Fibroblast of peridontal ligament (primary cell): ENCODE results near the gene NEGR1.

ENCODE experiments used
- DNase-seq: peaks from one replicate; pipeline ENCODE4 v3.0.0-alpha.2; 2010; ENCODE audit errors: extremely low read depth

The NEGR1 gene

GRCh38 chr1:72117621-72118020 lies 164.7 kb downstream of the NEGR1 start:
- DNase-seq, result no peak

- DNase-seq, result no peak
Measured at GRCh38 chr1:72115290-72115689, 167.0 kb downstream of the NEGR1 start.

GRCh38 chr1:72111662-72112061 lies 170.7 kb downstream of the NEGR1 start:
- DNase-seq, result no peak

- no peak for DNase-seq
Measured at GRCh38 chr1:72109916-72110315, 172.4 kb downstream of the NEGR1 start.

- no peak for DNase-seq
Measured at GRCh38 chr1:72105201-72105600, 177.1 kb downstream of the NEGR1 start.

GRCh38 chr1:72101840-72102632 lies 180.3 kb downstream of the NEGR1 start:
- no peak for DNase-seq

- DNase-seq, result no peak
Measured at GRCh38 chr1:72100771-72101170, 181.6 kb downstream of the NEGR1 start.

- no peak for DNase-seq
Measured at GRCh38 chr1:72097851-72098570, 184.3 kb downstream of the NEGR1 start.

GRCh38 chr1:72094209-72094608 lies 188.1 kb downstream of the NEGR1 start:
- no peak for DNase-seq

GRCh38 chr1:72086394-72086793 lies 195.9 kb downstream of the NEGR1 start:
- no peak for DNase-seq

GRCh38 chr1:72075425-72075824 lies 206.9 kb downstream of the NEGR1 start:
- DNase-seq, result no peak

- peak; percentile 4 for DNase-seq
Measured at GRCh38 chr1:72066431-72066830, 215.9 kb downstream of the NEGR1 start.

GRCh38 chr1:72064196-72065075 lies 217.9 kb downstream of the NEGR1 start:
- peak; percentile 7 for DNase-seq

- DNase-seq, result no peak
Measured at GRCh38 chr1:72063364-72064044, 218.8 kb downstream of the NEGR1 start.

- DNase-seq, result peak; percentile 38
Measured at GRCh38 chr1:72062584-72062983, 219.8 kb downstream of the NEGR1 start.

GRCh38 chr1:72060466-72061245 lies 221.7 kb downstream of the NEGR1 start:
- DNase-seq, result no peak

- DNase-seq, result no peak
Measured at GRCh38 chr1:72056516-72056915, 225.8 kb downstream of the NEGR1 start.

- DNase-seq, result no peak
Measured at GRCh38 chr1:72051538-72051937, 230.8 kb downstream of the NEGR1 start.

GRCh38 chr1:72050551-72050950 lies 231.8 kb downstream of the NEGR1 start:
- DNase-seq, result no peak

- peak; percentile 75 for DNase-seq
Measured at GRCh38 chr1:72037745-72038343, 244.5 kb downstream of the NEGR1 start.
